A549 (cell line): ENCODE measurements around the gene ZNF474. TPM values are rescaled to one million over a fixed set of nuclear protein-coding genes. Genes with fewer than 3 reads are reported as not detected.

Experiments used
- ATAC-seq, 2 experiments: fragments of 200-7000 bp in 1 of 2; fragments of >200 bp in 1 of 2; cut with Nextera tagmentation in 1 of 2; cut with Tn5 transposase in 1 of 2; 3 replicates each; pipeline versions ENCODE4 v1.8.0 to v1.9.1; 2018 to 2020; ENCODE audit warnings: mild to moderate bottlenecking in 1 of 2, moderate library complexity in 1 of 2
- CTCF ChIA-PET: fragments of 300-600 bp; sonication (Branson Sonifier 250); formaldehyde crosslinking; extraction: SDS; loops from one replicate; lab custom pipeline; 2021; ENCODE audit warnings: antibody characterized with exemption, inconsistent platforms; lab: Yijun Ruan, JAX
- POLR2A ChIA-PET: fragments of 350-600 bp; formaldehyde crosslinking; extraction: SDS; loops from one replicate; lab custom pipeline; 2021; ENCODE audit warnings: antibody characterized with exemption, inconsistent platforms; lab: Yijun Ruan, JAX
- DNase-seq, 2 experiments: peaks; one replicate each; pipeline versions ENCODE4 v3.0.0 to v3.0.0-alpha.2; 2011 to 2016; ENCODE audit warnings: low read depth in 1 of 2, low spot score in 1 of 2
- FAIRE-seq: peaks from 2 replicates; lab custom pipeline; 2011; peaks lifted over from hg19 to GRCh38; lab: Jason Lieb, UNC
- H3K27ac ChIP-seq, 2 experiments: fragments of >200 bp; sonication (Bioruptor Twin); formaldehyde crosslinking; 3 replicates each; pipeline ENCODE4 v1.5.1; 2016 to 2017
- H3K4me1 ChIP-seq: fragments of >200 bp; sonication (Bioruptor Twin); formaldehyde crosslinking; 3 replicates; pipeline ENCODE4 v1.6.1; 2016
- H3K4me2 ChIP-seq: fragments of >200 bp; sonication (Bioruptor Twin); formaldehyde crosslinking; 3 replicates; pipeline ENCODE4 v1.6.1; 2016
- H3K4me3 ChIP-seq: fragments of >200 bp; sonication (Bioruptor Twin); formaldehyde crosslinking; 3 replicates; pipeline ENCODE4 v1.5.1; 2016
- H3K9me3 ChIP-seq: fragments of >200 bp; sonication (Bioruptor Twin); formaldehyde crosslinking; 3 replicates; pipeline ENCODE4 v1.6.1; 2016
- CEBPB ChIP-seq, 2 experiments: fragments of >200 bp in 1 of 2; sonication (Bioruptor Twin) in 1 of 2; formaldehyde crosslinking in 1 of 2; IDR thresholded peaks; 2 replicates each; pipeline ENCODE4 v1.6.1; 2012 to 2016
- CHD2 ChIP-seq: fragments of 150-350 bp; IDR thresholded peaks from 2 replicates; pipeline ENCODE4 v1.6.1; 2014; ENCODE audit warnings: low read length; ENCODE audit not compliant: partially characterized antibody
- EHMT2 ChIP-seq: fragments of 200-600 bp; sonication (generic); IDR thresholded peaks from 2 replicates; pipeline ENCODE4 v1.6.1; 2016; ENCODE audit warnings: antibody characterized with exemption, low read depth, mild to moderate bottlenecking, moderate library complexity
- ESRRA ChIP-seq: fragments of 150-350 bp; IDR thresholded peaks from 2 replicates; pipeline ENCODE4 v1.6.1; 2014; ENCODE audit warnings: mild to moderate bottlenecking, low read length, borderline replicate concordance
- HEYL ChIP-seq: fragments of 250-450 bp; sonication (Bioruptor Pico); IDR thresholded peaks from 2 replicates; pipeline ENCODE4 v1.8.0; 2021; ENCODE audit warnings: mild to moderate bottlenecking, moderate library complexity
- KDM5A ChIP-seq: fragments of 200-600 bp; sonication (generic); IDR thresholded peaks from 2 replicates; pipeline ENCODE4 v1.6.1; 2016; ENCODE audit warnings: antibody characterized with exemption, mild to moderate bottlenecking
- MAFK ChIP-seq: fragments of 450-650 bp; IDR thresholded peaks from 2 replicates; pipeline ENCODE4 v1.6.1; 2014; ENCODE audit not compliant: partially characterized antibody
- MAX ChIP-seq: IDR thresholded peaks from 2 replicates; pipeline ENCODE4 v1.6.1; 2012
- NPAS2 ChIP-seq: fragments of 250-450 bp; sonication (Bioruptor Pico); IDR thresholded peaks from 2 replicates; pipeline ENCODE4 v1.8.0; 2022; ENCODE audit warnings: mild to moderate bottlenecking, moderate library complexity, borderline replicate concordance
- PHF8 ChIP-seq: fragments of 200-600 bp; sonication (generic); IDR thresholded peaks from 2 replicates; pipeline ENCODE4 v1.6.1; 2016; ENCODE audit warnings: low read depth, mild to moderate bottlenecking, antibody characterized with exemption, moderate library complexity, borderline replicate concordance
- POLR2AphosphoS2 ChIP-seq: conservative IDR thresholded peaks from 2 replicates; pipeline ENCODE4 v1.6.1; 2012; ENCODE audit warnings: low read length, improper control_type of control experiment, inconsistent platforms
- RARB ChIP-seq: fragments of 250-450 bp; sonication (Bioruptor Pico); IDR thresholded peaks from 2 replicates; pipeline ENCODE4 v1.8.0; 2021; ENCODE audit warnings: mild to moderate bottlenecking, moderate library complexity
- RCOR1 ChIP-seq: fragments of 150-350 bp; IDR thresholded peaks from 2 replicates; pipeline ENCODE4 v1.6.1; 2014; ENCODE audit warnings: antibody characterized with exemption, low read length, low read depth
- TFCP2L1 ChIP-seq: fragments of 250-450 bp; sonication (Bioruptor Pico); IDR thresholded peaks from 2 replicates; pipeline ENCODE4 v1.5.0; 2021; ENCODE audit warnings: mild to moderate bottlenecking
- TP53 ChIP-seq: fragments of 250-450 bp; sonication (Bioruptor Pico); IDR thresholded peaks from 2 replicates; pipeline ENCODE4 v1.5.0; 2021; ENCODE audit warnings: mild to moderate bottlenecking, moderate library complexity
- ZSCAN20 ChIP-seq: fragments of 250-450 bp; sonication (Bioruptor Pico); IDR thresholded peaks from 2 replicates; pipeline ENCODE4 v1.8.0; 2022; ENCODE audit warnings: mild to moderate bottlenecking, moderate library complexity
- WGBS: methylation state at CpG from one replicate; pipeline ENCODE4 v1.1.6; 2017; ENCODE audit errors: missing lambda C conversion rate; 5-methylcytosine and 5-hydroxymethylcytosine counted together
- polyA plus RNA-seq, 4 experiments: library from polyadenylated mRNA; depleted of rRNA in 3 of 4; stranded (reverse); fragments of >200 nt; fragmentation: RNase III in 1 of 4; extraction: RNeasy Plus Mini Kit Qiagen cat#74134 plus additional on column Dnase treatment in 1 of 4; gene quantifications; 2 replicates in 3 of 4; 3 replicates in 1 of 4; pipeline ENCODE4 v1.2.3, GENCODE V29; 2011 to 2017
- TF ChIP-seq, protein P1 (sequence below): fragments of 450-650 bp; IDR thresholded peaks from 2 replicates; pipeline ENCODE4 v1.6.1; 2014; ENCODE audit warnings: antibody characterized with exemption
- TF ChIP-seq, protein P2 (sequence below): fragments of 200-600 bp; sonication (generic); IDR thresholded peaks from 2 replicates; pipeline ENCODE4 v1.6.1; 2016; ENCODE audit warnings: antibody characterized with exemption, mild to moderate bottlenecking, moderate library complexity

ZNF474 gene
- polyA plus RNA-seq, 2 of the 4 experiments (the other 2 are of a cell fraction): 0.15 to 0.30 TPM

DNA sequence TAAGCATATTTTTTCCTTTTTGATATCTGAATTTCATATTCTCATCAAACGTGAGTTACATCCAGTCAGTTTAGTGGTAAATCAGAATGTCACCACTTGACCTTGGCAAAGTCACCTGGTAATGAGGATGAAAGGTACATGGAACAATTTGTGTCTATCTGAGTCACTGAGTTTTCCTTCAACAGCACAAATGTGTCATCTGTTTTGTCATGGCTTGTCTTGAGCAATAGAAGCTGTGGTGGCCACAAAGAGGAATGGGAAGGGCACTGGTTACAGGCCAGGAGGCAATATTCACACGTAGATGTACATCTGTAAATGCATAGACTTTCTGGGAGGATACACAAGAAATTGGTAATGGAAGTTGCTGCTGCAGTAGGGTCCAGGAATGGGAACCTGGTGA is 8.4 kb upstream of the ZNF474 start:
- WGBS: 49% methylated on average over 2 of the region's 2 CpGs
- no peak overlapping the region for H3K4me3 ChIP-seq
- H3K4me1 ChIP-seq: no peaks in the 10 kb centered on the region
- FAIRE-seq (no peak), DNase-seq (peak in 1 of 2 experiments; percentile 4)
- no peaks in the 10 kb centered on the region for H3K9me3 ChIP-seq
- POLR2A ChIA-PET: no interaction called here
- H3K27ac ChIP-seq: no peak overlapping the region
- TF ChIP-seq CHD2: no peak
- TF ChIP-seq, all 56 proteins: peak for 0
- CTCF ChIA-PET: interaction anchor here (1.0 to 1.2 kb wide), 2 partner anchors 12 to 44 kb away, joined by 3 read pairs; no protein-coding TSS in a partner anchor
- H3K4me2 ChIP-seq: no peak overlapping the region
- no peak for ATAC-seq

GRCh38 chr5:122121479-122122465 is 7.6 kb upstream of the ZNF474 start:
- ChIA-PET CTCF (interaction anchor here (1.0 to 1.2 kb wide), 2 partner anchors 13 to 45 kb away, joined by 3 read pairs; no protein-coding TSS in a partner anchor), POLR2A (no interaction called here)
- no peak for TF ChIP-seq CHD2
- TF ChIP-seq NPAS2 (CRISPR knock-in tag): no peak
- TF ChIP-seq HEYL (CRISPR knock-in tag): no peak
- no peak for TF ChIP-seq RARB (CRISPR knock-in tag)
- no peak for TF ChIP-seq TP53 (CRISPR knock-in tag)
- TF ChIP-seq KDM5A: no peak
- no peak for TF ChIP-seq ESRRA
- TF ChIP-seq, protein P1, sequence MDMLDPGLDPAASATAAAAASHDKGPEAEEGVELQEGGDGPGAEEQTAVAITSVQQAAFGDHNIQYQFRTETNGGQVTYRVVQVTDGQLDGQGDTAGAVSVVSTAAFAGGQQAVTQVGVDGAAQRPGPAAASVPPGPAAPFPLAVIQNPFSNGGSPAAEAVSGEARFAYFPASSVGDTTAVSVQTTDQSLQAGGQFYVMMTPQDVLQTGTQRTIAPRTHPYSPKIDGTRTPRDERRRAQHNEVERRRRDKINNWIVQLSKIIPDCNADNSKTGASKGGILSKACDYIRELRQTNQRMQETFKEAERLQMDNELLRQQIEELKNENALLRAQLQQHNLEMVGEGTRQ: no peak
- TF ChIP-seq MAX: no peak
- TF ChIP-seq TFCP2L1 (CRISPR knock-in tag): no peak
- no peak for TF ChIP-seq RCOR1
- TF ChIP-seq EHMT2: no peak
- Histone ChIP-seq H3K4me2 (no peak overlapping the region), H3K27ac (no peak overlapping the region), H3K9me3 (no peaks in the 10 kb centered on the region), H3K4me3 (no peak overlapping the region), H3K4me1 (no peaks in the 10 kb centered on the region)
- FAIRE-seq (no peak), DNase-seq (no peak), ATAC-seq (no peak)
- 65% methylated on average over 11 of the region's 11 CpGs for WGBS

DNA sequence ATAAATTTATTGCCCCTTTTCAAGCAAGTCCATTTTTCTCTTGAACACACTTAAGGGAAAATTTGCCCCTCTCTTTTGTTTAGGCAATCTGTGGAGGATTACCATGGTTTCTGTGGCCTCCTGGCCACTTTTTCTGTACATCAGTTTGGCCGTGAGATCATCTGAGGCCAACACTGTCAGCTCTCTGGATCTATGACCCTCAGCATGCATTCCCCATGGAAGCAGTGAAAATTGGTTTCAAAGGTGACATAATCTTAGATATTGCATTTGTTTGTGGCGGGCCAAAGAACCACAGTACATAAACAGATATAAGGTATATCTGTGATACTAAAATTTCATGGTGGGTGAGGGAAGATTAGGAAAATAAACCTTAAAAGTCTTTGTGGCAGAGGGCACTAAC is 4.6 kb upstream of the ZNF474 start:
- 79% methylated on average over 2 of the region's 2 CpGs for WGBS

GRCh38 chr5:122126177-122126755 is 3.1 kb upstream of the ZNF474 start:
- DNase-seq (no peak), ATAC-seq (no peak)
- no peaks in the 10 kb centered on the region for H3K9me3 ChIP-seq
- WGBS: 66% methylated on average over 2 of the region's 2 CpGs
- H3K27ac ChIP-seq: no peak overlapping the region
- no peaks in the 10 kb centered on the region for H3K4me1 ChIP-seq
- no peak overlapping the region for H3K4me3 ChIP-seq
- no peak overlapping the region for H3K4me2 ChIP-seq
- TF ChIP-seq KDM5A (no peak), PHF8 (no peak), ZSCAN20 (no peak), POLR2AphosphoS2 (no peak), MAFK (no peak)
- TF ChIP-seq, protein P2, sequence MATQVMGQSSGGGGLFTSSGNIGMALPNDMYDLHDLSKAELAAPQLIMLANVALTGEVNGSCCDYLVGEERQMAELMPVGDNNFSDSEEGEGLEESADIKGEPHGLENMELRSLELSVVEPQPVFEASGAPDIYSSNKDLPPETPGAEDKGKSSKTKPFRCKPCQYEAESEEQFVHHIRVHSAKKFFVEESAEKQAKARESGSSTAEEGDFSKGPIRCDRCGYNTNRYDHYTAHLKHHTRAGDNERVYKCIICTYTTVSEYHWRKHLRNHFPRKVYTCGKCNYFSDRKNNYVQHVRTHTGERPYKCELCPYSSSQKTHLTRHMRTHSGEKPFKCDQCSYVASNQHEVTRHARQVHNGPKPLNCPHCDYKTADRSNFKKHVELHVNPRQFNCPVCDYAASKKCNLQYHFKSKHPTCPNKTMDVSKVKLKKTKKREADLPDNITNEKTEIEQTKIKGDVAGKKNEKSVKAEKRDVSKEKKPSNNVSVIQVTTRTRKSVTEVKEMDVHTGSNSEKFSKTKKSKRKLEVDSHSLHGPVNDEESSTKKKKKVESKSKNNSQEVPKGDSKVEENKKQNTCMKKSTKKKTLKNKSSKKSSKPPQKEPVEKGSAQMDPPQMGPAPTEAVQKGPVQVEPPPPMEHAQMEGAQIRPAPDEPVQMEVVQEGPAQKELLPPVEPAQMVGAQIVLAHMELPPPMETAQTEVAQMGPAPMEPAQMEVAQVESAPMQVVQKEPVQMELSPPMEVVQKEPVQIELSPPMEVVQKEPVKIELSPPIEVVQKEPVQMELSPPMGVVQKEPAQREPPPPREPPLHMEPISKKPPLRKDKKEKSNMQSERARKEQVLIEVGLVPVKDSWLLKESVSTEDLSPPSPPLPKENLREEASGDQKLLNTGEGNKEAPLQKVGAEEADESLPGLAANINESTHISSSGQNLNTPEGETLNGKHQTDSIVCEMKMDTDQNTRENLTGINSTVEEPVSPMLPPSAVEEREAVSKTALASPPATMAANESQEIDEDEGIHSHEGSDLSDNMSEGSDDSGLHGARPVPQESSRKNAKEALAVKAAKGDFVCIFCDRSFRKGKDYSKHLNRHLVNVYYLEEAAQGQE: no peak
- TF ChIP-seq, all 56 proteins: peak for 0
- CTCF ChIA-PET: interaction anchor here (0.6 kb wide), 1 partner anchor 1301 kb away, joined by 5 read pairs; no protein-coding TSS in a partner anchor
- FAIRE-seq: no peak
- POLR2A ChIA-PET: no interaction called here

More for the DNA sequence above, 4.6 kb upstream of the ZNF474 start:
- Histone ChIP-seq H3K27ac (no peak overlapping the region), H3K4me3 (no peak overlapping the region), H3K4me1 (no peaks in the 10 kb centered on the region), H3K4me2 (no peak overlapping the region), H3K9me3 (no peaks in the 10 kb centered on the region)
- TF ChIP-seq MAFK: no peak
- TF ChIP-seq HEYL (CRISPR knock-in tag): no peak
- no peak for TF ChIP-seq CEBPB (IDR thresholded peaks at IDR 0.05)
- FAIRE-seq (no peak), ATAC-seq (no peak), DNase-seq (no peak)
- ChIA-PET CTCF (interaction anchor here (0.6 kb wide), 1 partner anchor 37 kb away, joined by 3 read pairs; no protein-coding TSS in a partner anchor), POLR2A (no interaction called here)
